HS-27A (cell line): ENCODE measurements around the gene SACS.
"Not testable (repeated sequence)": the region's sequence is repeated elsewhere in the genome, so short reads cannot be mapped to it uniquely, and the experiment has no call there.

Experiments
- DNase-seq: peaks from one replicate; pipeline ENCODE4 v3.0.0-alpha.2; 2012; ENCODE audit warnings: low read depth, missing footprints

The SACS gene

DNA sequence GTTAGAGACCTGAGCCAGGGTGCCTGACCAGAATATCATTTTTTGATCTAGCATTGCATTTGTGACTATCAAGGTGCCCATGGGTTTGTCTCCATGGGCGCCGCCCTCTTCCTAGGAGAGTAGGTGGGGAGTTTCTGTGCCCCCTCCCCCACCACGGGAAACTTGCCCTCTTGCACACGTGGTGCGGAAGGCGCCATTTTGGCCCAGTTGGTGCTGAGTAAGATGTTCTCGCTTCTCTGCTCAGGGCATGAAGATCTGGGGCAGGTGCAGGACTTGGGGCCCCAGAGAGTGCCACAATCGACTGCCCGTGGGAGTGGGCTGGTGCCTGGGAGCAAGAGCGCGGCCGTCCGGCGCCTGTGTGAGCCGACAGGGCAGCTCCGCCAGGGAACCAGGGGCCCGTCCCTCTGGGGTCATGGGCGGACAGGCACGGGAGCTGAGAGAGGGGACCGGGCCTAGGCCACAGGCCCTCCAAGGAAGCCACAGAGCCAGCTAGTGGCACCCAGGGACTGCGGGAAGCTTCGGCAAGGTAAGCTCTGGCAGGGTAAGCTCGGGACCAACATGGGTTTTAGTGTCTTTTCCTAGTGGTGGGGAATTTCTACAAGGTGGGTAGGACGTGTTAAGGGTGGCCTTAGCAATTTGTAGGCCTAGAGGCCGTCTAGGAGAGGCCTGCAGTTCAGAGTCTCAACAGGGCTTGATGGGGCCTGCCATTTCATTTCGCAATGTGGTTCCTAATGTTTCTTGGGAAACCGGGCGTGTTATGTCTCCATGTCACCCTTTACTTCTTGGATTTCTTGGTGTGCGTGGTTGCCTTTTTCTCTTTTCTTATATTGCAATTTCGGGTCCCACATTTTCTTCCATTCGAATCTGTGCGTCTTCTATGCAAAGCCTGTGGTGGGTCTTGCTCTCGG lies 14.5 kb downstream of the SACS start:
- DNase-seq = no peak

DNA sequence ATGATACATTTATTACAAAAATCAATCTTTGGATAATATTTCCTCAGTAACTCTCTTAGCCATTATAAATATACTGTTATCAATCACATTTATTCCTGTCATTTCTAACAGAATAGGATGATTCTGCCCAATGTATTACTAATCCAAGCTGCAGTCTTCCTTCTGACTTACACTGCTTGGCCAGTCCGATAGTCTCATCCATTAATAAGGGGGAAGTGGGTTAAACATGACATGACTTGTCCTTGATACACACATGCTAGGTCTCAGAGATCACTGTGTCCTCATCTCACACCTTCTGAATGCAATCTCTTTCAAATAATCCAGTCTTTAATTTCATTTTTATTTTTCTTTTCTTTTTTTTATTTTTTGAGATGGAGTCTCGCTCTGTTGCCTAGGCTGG lies 18.8 kb downstream of the SACS start:
- no peak for DNase-seq

DNA sequence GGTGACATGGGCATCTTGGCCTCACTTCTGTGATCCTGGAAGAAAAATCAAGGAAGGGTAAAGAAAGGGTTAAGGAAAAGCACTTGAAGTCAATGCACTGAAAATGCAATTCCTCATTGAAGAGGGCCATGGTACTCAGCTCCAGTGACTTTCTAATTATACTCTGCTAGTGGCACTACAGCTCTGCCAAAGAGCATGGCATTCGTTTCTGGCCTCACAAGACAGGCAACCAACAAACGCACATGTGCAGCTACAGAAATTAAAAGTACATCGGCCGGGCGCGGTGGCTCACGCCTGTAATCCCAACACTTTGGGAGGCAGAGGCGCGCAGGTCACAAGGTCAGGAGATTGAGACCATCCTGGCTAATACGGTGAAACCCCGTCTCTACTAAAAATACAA lies 21.8 kb downstream of the SACS start:
- no peak for DNase-seq

DNA sequence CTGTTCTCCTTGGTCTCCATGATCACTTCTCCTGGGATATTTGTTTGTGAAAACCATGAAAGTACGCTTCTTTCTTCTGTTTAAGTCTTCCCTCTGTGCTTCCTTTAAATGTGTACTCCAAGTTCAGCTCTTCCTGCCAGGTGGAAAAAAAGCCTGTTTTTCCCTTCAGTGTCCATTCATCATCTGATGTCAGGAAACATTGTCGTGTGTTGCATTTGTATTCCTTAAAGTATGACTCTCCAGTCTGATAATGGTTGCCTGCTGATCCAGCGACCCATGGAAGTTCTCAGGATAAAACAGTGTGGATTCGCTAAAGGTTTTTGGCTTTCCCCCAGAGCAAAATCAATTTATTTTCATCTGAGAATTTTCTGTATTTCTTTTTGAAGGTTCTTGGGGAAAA lies 22.3 kb downstream of the SACS start:
- DNase-seq = no peak

DNA sequence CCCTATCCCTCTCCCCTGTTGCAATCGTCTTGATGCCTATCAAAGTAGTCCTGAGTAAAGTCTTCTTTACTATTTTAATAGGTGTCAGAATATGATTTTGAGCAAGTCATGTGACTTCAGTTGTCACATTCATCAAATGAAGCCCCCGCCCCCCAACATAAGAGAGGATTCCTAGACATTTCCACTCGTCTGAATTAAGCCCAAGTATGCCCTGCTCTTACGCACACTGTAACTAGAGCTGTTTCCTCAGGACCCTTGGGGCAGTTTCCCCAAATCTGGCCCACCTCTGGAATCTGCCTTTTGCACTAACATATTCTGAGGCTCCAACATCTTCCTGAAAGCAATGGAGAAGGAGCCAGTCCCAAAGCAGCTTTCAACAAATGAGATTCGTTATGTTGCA lies 25.5 kb downstream of the SACS start:
- no peak for DNase-seq

DNA sequence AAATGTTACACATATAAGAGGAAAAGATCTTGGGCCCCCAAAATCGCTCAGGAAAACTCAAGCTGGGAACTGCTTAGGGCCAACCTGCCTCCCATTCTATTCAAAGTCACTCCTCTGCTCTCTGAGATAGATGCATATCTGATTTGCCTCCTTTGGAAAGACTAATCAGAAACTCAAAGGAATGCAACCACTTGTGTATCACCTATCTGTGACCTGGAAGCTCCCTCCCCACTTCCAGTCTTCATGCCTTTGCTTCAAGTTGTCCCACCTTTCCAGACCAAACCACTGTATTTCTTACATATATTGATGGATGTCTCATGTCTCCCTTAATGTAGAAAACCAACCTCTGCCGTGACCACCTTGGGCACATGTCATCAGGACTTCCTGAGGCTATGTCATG lies 32.3 kb downstream of the SACS start:
- not testable (repeated sequence) for DNase-seq

DNA sequence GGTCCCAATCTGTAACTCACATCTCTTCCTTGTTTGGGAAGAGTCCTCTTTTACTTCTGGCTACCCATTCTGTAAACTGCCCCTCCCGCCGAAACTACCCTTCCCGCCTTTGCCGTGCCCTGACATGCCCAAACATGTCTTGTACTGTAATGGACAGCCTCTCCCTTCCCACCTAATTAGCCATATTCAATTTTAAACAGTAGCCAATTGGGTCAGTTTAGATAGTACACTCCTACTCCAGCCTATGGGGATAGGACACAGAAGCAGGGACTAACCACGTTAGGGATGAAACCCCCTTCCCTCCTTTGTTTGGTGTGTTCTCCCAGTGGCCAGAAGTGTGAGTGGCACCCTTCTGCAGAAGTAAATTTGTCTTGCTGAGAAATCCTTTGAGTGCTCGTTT lies 34.2 kb downstream of the SACS start:
- no peak for DNase-seq

DNA sequence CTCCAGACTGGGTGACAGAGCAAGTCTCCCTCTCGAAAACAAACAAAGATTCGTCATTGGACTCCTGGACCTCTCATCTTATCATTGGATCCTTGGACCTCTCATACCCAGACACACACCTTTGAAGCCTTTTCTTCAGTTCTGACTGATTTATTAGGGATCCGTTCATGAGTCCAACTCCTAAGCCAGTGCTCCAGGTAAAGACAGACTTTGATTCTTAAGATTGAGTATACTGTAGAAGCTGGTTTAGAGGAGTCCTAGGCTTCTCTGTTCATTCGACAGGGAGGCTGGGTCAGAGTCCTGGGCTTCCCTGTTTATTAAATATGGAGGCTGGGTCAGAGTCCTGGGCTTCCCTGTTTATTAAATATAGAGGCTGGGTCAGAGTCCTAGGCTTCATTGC lies 38.7 kb downstream of the SACS start:
- DNase-seq = no peak

DNA sequence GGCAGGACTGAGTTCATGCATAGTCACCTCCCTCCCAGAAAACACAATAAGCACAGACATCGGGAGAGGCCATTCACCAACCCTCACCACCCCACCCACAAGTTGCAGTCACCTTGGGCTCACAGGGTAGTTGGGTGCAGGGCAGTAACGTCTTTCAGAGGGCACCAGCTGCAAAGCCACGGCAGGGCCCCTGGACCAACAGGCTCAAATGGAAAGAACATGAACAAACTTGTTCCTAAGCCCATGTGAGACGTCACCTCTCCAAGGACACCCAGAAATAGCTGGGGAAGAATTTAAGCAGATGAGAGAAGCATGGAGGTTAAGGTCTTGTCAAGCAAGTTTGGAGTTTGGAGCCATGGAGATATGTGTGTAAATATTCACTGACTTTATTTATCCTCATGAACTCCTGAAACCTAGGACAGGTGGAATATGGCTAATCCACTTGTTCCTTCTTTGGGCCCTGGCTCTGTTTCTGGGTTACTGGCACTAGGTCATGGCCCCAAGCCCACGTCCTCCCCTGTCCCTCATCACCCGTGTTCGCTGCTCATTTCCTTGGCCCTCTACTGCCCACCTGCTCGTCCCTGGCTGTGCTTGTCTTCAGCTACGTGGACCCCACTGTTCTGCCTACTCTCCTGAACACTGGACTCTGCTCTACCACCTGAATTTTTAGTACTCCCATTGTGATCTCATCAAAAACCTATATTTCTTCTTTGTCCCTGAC lies 40.4 kb downstream of the SACS start:
- no peak for DNase-seq

DNA sequence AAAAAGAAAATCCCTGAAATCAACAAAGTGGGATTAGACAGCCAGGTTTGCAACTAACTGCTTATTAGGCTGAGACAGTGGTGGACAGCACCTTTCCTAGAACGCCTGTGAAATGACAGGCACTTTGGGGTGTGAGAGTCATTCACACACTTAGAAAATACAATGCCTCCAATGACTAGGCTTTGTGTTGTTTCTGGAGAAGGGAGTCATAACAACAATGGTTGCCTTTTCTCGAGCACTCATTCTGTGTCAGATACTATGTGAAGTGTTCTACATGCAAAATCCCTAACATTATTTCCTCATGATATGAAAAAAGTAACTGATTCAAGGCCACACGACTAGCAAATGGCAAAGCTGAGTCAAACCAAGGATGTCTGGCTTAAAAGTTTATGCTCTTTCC lies 41.2 kb downstream of the SACS start:
- no peak for DNase-seq

DNA sequence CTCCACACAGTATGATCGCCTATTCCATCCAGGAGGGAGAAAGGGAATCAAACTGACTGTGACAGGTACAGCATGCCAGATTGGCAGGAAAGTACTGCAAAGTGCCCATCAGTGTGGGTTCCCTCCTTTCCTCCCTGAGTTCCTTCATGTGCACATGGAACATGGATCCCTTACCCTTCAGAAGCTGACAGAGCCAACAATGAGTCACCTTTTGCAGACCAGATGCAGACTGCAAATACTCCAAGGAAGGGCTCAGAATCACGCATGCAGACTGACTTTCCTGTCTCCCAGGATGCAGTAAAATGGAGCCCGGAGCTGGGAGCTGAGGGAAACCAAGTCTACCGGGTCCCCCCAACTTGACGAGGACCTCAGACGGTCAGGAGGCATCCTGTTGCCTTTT lies 41.8 kb downstream of the SACS start:
- no peak for DNase-seq

DNA sequence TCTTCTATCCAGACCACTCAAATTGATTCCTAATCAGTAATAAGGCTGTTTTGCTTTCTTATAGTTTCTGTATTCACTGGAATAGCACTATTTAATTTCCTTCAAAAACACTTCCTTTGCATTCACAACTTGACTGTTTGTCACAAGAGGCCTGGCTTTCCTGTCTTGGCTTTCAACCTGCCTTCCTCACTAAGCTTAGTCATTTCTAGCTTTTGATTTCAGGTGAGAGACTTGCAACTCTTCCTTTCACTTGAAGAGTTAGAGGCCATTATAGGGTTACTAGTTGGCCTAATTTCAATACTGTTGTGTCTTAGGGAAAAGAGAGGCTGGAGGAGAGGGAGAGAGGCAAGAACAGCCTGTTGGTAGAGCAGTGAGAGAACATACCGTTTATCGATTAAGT lies 47.0 kb downstream of the SACS start:
- no peak for DNase-seq

DNA sequence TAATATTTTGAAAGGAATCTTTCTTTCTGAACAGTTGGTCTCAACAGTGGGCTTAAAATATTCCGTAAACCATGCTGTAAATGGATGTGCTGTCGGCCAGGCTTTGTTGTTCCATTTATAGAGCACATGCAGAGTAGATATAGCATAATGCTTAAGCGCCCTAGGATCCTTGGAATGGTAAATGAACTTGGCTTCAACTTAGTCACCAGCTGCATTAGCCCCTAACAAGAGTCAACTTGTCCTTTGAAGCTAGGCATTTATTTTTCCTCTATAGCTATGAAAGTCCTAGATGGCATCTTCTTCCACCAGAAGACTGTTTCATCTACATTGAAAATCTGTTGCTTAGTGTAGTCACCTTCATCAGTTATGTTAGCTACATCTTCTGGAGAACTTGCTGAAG lies 47.6 kb downstream of the SACS start:
- DNase-seq = no peak

DNA sequence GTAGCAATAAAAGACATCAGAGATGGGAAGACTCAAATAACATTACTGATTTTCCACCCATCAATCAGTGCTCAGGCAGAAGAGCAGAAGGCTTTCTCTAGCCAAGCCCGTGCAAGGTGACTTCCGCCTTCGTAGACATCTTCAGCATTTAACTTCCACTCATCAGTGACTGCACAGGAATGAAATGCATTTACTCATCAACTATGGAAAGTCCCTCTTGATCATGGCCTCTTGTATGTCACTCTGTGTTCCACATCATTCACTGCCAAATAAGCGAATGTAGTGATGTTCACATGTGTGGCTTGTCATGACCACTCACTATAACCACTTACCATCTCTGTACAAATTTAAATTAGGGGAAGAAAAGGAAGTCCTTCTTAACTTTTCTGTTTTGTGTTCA lies 49.4 kb downstream of the SACS start:
- DNase-seq = no peak

DNA sequence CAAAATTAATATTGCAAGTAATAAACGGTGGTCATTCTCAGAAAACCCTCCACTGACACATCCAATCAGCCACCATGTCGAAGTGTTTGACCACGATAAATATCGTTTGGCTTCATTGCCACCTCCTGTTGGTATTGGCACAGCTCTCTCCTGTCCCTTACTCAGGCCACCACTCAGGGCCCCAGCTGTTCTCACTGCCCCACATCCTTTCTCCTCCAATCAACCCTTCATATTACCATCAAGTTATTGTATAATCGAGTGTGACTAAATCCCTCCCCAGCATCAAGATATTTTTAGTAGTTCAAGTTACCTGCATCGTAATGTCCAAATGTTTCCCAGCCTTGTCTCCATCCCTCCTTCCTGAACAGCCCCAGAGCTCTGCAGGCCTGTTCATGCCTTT lies 50.4 kb downstream of the SACS start:
- no peak for DNase-seq

DNA sequence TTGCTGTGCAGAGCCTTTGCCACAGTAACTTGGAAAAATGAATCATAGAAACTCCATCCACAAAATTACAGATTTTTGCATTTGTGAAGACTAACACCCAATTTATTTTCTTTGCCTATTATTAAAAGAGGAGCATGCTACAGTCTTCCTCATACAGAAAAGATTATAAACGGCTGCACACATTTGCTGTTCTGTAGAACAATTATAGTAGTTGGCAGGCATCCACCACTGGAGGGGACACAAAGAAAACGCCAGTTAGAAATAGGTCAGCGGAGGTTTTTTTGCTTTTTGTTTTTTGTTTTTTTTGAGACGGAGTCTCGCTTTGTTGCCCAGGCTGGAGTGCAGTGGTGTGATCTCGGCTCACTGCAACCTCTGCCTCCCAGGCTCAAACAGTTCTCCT lies 51.6 kb downstream of the SACS start:
- no peak for DNase-seq

DNA sequence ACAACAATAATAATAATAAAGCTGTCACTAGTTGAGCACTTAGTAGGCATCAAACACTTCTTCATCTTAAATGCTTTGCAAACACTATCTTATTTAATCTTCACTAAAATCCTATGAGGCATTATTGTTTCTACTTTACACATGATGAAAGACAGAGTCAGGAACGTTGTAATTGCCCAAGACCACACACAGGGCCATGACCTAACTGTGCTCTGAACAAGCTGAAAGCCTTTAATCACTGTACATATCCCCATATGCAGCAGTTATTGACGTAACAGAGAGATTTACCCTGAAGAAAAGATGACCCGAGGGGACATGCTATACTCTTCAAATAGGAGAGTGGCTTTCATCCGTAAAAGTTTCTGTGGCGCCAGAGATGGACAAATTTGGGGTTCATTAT lies 53.0 kb downstream of the SACS start:
- DNase-seq = no peak

DNA sequence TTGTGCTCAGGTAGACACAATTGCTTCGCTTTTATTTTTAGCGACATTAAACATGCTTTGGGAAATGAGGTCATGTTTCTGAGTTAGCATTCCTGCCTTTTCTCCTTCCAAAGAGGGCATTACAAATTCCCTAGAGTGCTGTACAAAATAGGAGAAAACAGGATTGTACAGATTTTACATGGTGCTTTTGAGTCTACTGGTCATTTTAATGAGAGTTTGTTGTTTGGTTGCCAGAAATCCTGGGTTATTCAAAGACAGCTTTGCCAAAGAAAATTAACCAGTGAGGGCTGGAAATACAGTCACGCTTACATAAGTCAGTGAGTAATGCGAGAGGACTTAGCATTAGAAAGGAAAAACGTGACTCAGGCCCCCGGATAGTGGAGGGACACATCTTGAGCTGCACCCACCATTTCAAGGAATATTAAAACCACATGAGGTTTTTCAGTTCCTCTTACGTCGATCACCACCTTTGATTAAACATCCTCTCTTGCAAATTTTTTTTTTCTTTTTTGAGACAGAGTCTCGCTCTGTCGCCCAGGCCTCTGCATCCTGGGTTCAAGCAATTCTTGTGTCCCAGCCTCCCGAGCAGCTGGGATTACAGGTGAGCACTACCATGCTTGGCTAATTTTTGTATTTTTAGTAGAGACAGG lies 55.4 kb downstream of the SACS start:
- peak; percentile 74 for DNase-seq

DNA sequence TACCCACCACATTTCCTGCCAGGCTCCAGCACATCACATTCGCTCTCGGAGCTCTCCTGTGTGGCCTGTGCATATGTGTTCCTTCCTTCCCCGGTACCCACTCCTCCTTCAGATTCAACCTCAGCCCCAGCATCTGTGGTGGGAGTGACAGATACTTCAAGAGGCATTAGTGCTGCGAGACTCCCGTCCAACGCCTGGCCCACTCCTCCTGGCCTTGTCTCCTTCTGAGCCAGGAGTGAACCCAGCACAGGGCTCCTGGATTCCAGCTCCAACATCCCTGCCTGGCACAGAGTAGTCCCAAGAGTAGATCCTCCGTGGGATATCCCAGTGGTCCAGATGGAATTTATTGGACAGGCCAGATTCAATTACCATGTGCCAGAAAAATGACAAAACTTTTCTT lies 55.9 kb downstream of the SACS start:
- no peak for DNase-seq

DNA sequence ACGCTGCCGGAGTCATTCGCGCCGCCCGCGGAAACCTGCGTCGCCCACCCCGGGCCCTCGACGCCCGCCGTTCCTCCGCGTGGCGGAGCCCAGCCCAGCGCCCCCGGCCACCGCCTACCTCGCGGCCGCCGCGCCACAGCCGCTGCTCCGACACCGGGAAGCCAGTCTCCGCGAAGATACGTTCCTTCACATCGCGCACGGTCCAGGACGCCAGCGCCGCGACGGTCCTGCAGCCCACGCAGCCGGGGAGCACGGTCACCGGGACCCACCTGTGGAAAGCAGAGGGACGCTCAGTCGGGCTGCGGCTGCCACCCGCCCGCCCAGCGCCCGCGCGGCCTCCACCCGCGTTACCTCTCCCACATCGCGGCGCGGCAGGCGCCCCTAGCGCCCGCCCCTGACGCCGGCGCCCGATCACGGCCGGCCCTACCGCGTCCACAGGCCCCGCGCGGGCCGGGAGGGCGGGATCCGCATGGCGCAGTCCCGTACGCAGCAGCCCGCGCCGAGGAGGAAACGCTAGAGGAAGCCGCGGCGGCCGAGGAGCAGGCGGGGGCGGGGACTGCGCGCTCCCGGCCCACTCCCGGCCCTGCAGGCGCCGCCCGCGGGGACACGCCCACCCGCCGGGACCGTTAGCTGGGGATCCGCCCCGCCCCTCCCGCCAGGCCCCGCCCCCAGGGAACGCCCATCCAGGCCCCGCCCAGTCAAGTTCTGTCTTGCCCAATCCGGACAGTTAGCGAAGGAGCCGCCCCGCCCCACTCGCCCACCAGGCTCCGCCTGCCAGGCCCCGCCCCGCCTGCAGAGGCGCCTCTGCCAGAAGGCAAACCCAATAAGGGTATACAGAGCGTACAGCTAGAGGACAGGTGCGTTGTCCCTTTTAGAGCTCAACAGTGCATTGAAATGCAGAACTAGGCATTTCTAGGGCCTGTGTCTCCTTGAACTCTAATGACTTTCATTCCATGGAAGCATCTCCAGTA lies 58.2 kb downstream of the SACS start:
- peak; percentile 41 for DNase-seq

DNA sequence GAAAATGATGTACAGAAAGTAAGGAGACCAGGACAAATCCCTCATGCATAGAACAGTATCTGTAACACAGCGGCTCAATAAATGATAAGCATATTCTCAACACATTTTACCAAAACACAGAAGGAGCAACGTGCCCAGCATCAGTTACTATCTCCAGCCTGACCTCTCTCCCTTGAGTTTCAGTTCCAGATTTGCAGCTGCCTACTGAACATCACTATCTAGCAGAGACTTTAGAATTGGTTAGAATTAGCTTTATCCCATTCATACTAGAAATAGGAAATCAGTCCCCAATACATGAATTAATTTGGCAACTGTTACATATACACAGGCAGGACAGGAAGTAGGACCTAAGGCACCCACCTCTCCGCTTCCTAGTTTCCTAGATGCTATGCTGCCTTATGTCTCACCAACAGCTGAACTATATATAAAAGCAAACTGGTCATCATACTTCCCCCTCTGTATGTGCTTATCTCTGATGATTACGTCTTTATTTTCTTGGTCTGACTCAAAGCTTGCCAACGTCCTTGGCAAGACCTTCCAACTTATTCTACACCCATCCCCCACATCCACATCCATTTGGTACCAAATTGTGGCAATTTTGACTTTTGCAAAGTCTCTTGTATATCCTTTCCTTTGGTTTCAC lies 61.1 kb downstream of the SACS start:
- DNase-seq = no peak
